Breast epithelium (tissue), 3 donors: ENCODE results near the gene INPP4A.

ENCODE experiments used
- POLR2A ChIP-seq: fragments of 450-650 bp; IDR thresholded peaks from one replicate; pipeline ENCODE4 v1.6.1; 2016; ENCODE audit warnings: antibody characterized with exemption, mild to moderate bottlenecking, moderate library complexity
- POLR2AphosphoS5 ChIP-seq, 3 donors: sonication (generic); formaldehyde crosslinking; IDR thresholded peaks; one replicate each; pipeline ENCODE4 v1.6.1; 2017; ENCODE audit warnings: antibody characterized with exemption in 3 of 3
- TF ChIP-seq, protein P1 (sequence below), 3 donors: fragments of 450-650 bp; IDR thresholded peaks; one replicate each; pipeline ENCODE4 v1.5.1; 2016 to 2017; ENCODE audit warnings: antibody characterized with exemption in 3 of 3, mild to moderate bottlenecking in 3 of 3, moderate library complexity in 3 of 3

- TF ChIP-seq, protein P1, sequence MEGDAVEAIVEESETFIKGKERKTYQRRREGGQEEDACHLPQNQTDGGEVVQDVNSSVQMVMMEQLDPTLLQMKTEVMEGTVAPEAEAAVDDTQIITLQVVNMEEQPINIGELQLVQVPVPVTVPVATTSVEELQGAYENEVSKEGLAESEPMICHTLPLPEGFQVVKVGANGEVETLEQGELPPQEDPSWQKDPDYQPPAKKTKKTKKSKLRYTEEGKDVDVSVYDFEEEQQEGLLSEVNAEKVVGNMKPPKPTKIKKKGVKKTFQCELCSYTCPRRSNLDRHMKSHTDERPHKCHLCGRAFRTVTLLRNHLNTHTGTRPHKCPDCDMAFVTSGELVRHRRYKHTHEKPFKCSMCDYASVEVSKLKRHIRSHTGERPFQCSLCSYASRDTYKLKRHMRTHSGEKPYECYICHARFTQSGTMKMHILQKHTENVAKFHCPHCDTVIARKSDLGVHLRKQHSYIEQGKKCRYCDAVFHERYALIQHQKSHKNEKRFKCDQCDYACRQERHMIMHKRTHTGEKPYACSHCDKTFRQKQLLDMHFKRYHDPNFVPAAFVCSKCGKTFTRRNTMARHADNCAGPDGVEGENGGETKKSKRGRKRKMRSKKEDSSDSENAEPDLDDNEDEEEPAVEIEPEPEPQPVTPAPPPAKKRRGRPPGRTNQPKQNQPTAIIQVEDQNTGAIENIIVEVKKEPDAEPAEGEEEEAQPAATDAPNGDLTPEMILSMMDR (IDR thresholded peaks at IDR 0.05): no peak
- TF ChIP-seq POLR2A: no peak
- TF ChIP-seq POLR2AphosphoS5 (IDR thresholded peaks at IDR 0.05): no peak
These were observed 108.0 kb downstream of the INPP4A start for GRCh38 chr2:98552499-98553179.
